A549 (cell line): ENCODE results near the gene NOS1AP.

Experiments used
- BCL3 ChIP-seq: fragments of >200 bp; sonication (Bioruptor Twin); formaldehyde crosslinking; IDR thresholded peaks from 3 replicates; pipeline ENCODE4 v1.6.1; 2016
- CBX2 ChIP-seq: fragments of 200-600 bp; sonication (generic); IDR thresholded peaks from 2 replicates; pipeline ENCODE4 v1.6.1; 2016; ENCODE audit warnings: low read depth, mild to moderate bottlenecking, borderline replicate concordance

- TF ChIP-seq CBX2 (no peak), BCL3 (no peak)
These were observed 291.9 kb downstream of the NOS1AP start for GRCh38 chr1:162361349-162361748.
